SH-SY5Y (cell line): Measurements from ENCODE around the gene MORN3.

Experiments used
- GATA2 ChIP-seq: IDR thresholded peaks from 2 replicates; pipeline ENCODE4 v1.6.1; 2011; ENCODE audit warnings: mild to moderate bottlenecking, low read depth, low read length
- GATA3 ChIP-seq: IDR thresholded peaks from 2 replicates; pipeline ENCODE4 v1.6.1; 2011; ENCODE audit warnings: low read depth, mild to moderate bottlenecking, low read length, moderate library complexity

DNA sequence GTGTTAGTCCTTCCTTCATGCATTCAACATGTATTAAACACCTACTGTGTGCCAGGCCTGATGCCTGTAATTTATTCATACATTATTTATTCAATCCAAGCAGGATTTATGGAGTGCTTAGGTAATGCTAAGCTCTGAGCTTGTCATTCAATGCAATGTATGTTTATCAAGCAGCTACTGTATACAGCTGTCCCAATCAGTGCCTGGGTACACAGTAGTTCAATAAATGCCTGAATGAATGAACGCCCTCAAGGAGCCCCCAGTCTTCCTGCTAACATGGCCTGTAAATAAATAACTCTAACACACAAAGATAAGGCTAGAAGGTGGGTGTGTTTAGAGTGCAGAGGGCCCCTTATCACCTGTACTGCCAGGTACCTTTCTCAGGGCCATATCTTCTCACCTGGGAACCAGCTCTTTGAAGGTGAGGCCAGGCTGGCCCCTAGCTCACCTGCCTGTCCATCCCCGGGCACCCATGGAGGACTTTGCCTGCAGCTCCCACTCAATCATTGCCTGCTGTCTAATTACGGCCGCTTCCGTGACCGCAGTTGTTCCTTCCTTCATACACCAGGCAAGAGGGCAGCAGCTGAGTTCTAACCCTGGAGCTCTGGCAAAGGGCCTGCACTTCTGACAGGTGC lies 68.6 kb downstream of the MORN3 start:
- no peak for TF ChIP-seq GATA3
- no peak for TF ChIP-seq GATA2
